Endometrium (tissue), 2 donors: ENCODE results near the gene DZIP1L.

Source experiments
- FAIRE-seq: peaks from 2 replicates; lab custom pipeline; 2012; peaks lifted over from hg19 to GRCh38; lab: Jason Lieb, UNC
- donor health status: control.
- donor health status: control.

Gene DZIP1L

DNA sequence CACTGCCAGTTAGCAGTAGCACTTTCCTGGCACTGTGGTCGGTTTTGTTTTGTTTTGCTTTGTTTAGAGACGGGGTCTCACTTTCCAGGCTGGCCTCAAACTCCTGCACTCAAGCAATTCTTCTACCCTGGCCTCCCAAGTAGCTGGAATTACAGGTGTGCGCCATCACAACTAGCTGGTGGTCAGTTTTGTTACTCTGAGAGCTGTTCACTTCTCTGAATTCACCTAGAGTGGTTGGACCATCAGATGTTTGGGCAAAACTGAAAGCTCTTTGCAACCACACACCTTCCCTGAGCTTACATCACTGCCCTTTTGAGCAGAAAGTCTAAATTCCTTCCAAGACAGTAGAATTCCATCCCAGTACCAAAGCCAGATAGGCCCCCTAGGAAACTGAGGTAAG is 82.8 kb downstream of the DZIP1L start:
- no peak for FAIRE-seq

DNA sequence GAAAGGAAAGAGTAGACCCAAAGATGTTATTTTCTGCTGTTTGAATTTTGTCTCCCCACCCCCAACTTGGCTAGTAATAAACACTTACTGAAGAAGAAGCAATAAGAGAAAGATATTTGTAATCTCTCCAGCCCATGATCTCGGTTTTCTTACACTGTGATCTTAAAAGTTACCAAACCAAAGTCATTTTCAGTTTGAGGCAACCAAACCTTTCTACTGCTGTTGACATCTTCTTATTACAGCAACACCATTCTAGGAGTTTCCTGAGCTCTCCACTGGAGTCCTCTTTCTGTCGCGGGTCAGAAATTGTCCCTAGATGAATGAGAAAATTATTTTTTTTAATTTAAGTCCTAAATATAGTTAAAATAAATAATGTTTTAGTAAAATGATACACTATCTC is 83.9 kb downstream of the DZIP1L start:
- FAIRE-seq: no peak

DNA sequence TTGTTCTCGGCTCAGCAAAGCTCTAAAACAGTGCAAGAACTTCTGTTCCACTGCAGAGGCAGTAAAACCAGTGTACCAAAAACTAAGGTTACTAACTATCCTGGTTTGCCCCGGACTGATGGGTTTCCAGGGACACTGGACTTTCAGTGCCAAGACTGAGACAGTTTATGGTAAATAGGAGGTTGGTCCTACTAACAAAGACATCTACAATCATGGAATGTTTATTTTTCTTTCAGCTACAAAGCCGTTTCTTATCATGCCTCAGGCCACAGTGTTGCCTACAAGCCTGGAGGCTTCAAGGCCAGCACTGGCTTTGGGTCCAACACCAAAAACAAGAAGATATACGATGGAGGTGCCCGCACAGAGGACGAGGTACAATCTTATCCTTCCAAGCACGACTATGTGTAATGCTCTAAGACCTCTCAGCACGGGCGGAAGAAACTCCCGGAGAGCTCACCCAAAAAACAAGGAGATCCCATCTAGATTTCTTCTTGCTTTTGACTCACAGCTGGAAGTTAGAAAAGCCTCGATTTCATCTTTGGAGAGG is 84.6 kb downstream of the DZIP1L start:
- FAIRE-seq: no peak

DNA sequence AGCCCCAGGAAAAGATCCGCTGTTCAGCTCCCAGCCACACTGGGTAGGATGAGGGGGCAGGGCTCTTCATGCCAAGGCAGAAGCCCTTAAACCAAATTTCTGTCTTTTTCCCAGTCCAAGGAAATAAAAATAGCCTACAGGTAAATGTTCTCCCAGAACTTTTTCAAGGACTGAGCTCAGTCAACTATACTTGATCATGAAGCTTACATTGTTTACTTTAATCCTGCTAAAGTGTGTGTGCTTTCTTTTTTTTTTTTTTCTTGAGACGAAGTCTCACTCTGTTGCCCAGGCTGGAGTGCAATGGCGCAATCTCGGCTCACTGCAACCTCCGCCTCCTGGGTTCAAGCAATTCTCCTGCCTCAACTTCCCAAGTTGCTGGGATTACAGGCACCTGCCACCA is 87.6 kb downstream of the DZIP1L start:
- no peak for FAIRE-seq

DNA sequence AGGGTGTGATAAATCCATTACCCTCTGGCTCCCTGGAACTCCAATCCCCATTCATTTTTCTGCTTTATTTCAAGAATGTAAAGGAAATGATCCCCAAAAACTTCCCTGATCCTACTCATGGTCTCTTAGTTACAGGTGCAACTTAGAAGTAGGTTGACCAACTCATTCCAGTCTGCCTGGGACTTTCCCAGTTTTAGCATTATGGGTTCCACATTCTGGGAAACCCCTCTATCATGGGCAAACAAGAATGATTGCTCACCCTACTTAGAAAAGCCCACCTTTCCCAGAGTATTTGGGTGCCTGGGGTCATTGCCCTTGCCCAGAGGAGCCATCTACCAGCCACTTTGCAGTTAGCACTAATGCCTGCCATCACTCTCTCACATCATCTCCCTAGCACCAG is 89.9 kb downstream of the DZIP1L start:
- FAIRE-seq: no peak

DNA sequence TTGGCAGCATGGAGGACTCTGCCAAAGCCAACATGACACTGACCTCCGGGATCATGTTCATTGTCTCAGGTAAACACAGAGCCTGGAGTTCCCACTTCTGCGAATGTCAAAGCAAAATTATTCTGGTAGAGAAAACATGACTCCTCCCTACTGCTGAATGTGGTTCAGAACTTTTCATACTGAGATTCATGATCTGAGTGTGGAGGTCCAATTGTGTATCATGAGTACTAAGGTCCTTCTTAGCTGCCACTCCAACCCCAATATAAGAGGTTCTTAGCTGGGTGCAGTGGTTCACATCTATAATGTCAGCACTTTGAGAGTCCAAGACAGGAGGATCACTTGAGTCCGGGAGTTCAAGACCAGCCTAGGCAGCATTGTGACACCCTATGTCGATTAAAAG is 91.7 kb downstream of the DZIP1L start:
- FAIRE-seq: no peak

DNA sequence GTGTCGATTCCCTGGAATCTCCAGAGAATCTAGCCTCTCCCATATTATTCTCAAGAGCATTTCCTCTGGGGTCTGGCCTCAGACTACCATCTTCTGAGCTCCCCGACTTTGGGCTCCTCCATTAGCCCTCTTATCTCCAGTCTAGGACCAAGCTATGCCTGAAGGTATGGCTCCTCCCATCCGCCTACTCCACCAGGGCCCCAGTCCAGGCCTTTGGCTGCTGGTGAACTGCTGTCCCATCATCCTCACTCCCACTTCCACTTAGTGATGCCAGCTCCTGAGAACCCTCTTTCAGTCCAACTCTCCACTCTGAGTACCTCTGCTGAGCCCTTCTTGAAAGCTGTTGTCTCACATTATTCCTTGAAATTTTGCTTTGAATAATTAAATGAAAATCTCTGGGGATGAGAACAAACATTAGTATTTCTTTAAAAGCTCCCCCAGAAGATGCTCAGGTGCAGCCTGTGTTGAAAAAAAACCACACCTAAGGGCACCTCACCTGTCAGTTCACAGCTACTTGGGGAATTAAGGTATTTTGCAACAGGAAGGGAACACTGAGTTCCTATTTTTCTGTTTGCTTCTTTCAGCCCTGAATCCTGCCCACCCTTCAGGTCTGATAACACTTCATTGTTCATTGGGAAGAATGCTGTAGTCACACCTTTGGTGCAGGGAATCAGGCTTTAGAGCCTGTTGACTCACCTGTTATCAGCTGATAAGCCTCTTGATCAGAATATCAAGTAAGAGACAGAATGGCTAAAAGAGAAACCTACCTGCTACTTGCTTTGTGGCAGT is 95.9 kb downstream of the DZIP1L start:
- FAIRE-seq: no peak

DNA sequence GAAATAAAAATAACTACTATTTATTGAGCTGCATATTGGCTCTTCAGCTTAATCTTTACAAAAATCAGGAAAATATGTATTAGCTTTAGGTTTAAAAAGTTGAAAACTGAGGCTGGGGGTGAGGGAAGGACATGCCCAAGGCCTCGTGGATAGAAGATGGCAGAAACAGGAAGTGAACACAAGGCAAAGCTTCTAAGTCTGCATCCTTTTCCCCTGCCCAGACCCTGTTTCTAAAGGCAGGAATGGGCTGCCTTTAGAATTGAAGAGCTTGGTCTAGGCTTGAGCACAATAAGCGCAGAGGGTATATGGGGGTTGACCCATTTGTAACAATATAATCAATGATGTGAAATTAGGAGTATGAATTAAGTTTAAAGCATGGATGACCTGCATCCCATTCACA is 99.3 kb downstream of the DZIP1L start:
- no peak for FAIRE-seq

DNA sequence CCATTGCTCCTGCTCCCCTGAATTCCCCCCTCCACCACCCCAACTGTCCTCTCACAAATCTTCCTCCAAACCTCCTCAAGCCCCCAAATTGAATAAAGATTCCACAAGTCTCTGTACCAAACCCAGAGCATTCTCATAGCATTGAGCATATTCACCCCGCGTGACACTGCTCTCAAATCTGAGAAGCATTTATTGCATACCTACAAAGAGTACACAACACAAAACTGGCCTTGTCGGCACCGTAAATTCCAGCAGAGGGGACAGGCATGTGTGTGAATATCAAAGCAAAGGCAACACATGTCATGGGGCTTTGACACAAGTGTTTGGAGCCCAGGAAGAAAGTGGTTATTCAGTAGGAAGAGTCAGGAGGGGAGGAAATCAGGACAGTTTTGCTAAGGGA is 102.9 kb downstream of the DZIP1L start:
- FAIRE-seq: no peak
